Activated CD8-positive, alpha-beta memory T cell treated with anti-CD3 and anti-CD28 coated beads, Interleukin-2, amount 10 ng/mL, durations not matched to agents 7 days and 5 days (primary cell): ENCODE results near the gene AFAP1L2. TPM values are rescaled to one million over a fixed set of nuclear protein-coding genes. Genes with fewer than 3 reads are reported as not detected.
A peak's percentile ranks its signal among the peaks of the same experiment; 100 is the strongest.

ENCODE experiments used
- ATAC-seq: fragments of 150-1000 bp; cut with Tn5 transposase; one replicate; pipeline ENCODE4 v1.10.0; 2021; ENCODE audit warnings: moderate library complexity
- CTCF ChIA-PET: fragments of 350-600 bp; sonication (Branson Sonifier 250); formaldehyde crosslinking; loops from one replicate; lab custom pipeline; 2021; ENCODE audit warnings: antibody characterized with exemption; lab: Charles Lee
- DNase-seq: peaks from one replicate; pipeline ENCODE4 v3.0.0-alpha.2; 2020
- H3K27ac Mint-ChIP-seq: one replicate; pipeline ENCODE4 v1.8.0; 2021; ENCODE audit warnings: mild to moderate bottlenecking, mixed read lengths
- H3K27me3 Mint-ChIP-seq: one replicate; pipeline ENCODE4 v1.8.0; 2021; ENCODE audit warnings: mixed read lengths
- H3K36me3 Mint-ChIP-seq: one replicate; pipeline ENCODE4 v1.8.0; 2021; ENCODE audit warnings: mild to moderate bottlenecking, mixed read lengths
- H3K4me1 Mint-ChIP-seq: one replicate; pipeline ENCODE4 v1.8.0; 2021; ENCODE audit warnings: mixed read lengths
- H3K4me3 Mint-ChIP-seq: one replicate; pipeline ENCODE4 v1.8.0; 2021; ENCODE audit warnings: mild to moderate bottlenecking, moderate library complexity, mixed read lengths
- H3K9me3 Mint-ChIP-seq: one replicate; pipeline ENCODE4 v1.8.0; 2022; ENCODE audit warnings: low read depth, mixed read lengths
- total RNA-seq, 2 experiments: library from RNA; stranded (reverse); gene quantifications; one replicate each; pipeline ENCODE4 v1.2.3, GENCODE V29; 2021

The AFAP1L2 gene
- total RNA-seq, 2 experiments from 2014 or later = 4.0 to 67.4 TPM

DNA sequence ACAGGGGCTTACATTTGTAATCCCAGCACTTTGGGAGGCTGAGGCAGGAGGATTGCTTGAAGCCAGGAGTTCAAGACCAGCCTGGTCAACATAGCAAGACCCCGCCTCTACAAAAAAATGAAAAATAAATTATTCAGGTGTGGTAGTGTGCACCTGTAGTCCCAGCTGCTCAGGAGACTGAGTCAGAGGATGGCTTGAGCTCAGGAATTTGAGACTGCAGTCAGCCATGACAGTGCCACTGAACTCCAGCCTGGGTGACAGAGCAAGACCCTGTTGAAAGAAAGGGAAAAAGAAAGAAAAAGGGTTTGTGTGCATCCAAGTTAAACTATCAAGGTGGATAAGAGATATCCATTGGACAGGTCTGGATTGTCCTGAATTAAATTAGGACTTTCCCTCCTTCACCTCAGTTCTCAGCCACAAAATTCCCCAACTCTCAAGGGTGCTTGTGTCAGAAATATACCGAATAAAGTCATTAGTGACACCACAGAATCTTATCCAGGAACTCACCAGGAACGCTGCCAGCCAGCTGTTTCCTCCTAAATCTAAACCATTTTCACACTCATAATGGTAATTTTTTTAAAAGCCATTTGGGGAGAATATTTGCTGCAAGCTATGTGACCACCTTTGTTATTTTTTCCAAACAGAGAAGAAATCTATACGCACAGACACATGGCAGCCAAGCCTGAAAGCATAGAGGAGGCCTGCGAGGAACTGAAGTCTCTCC lies 12.0 kb downstream of the AFAP1L2 start:
- CTCF ChIA-PET = interaction anchor here (1.8 kb wide), 1 partner anchor 11 kb away, joined by 5 read pairs; no protein-coding TSS in a partner anchor
- Mint-ChIP-seq H3K27ac (no peak overlapping the region), H3K36me3 (peaks cover 9% of the 10 kb centered on the region), H3K4me3 (no peak overlapping the region), H3K4me1 (peaks cover 13% of the 10 kb centered on the region), H3K9me3 (peaks cover 4% of the 10 kb centered on the region), H3K27me3 (peaks cover 51% of the 10 kb centered on the region)
- DNase-seq = no peak
- no peak for ATAC-seq

DNA sequence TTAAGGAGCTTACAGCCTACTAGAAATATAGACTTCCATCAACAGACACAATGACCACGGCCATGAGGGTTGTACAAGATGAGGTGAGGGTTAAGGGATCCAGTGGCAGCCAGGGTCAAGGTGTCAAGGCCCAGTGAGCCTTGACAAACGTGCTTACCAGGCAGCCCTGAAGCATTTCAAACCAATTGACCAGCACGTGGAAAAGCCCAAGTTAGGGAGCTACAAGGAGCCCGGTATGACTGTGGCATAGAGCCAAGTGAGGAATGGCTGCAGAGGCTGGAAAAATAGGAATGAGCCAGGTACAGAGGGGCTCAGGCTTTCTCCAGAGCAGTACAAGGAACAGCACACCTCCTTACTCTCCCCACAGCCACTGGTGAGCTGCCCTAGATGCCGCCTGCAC lies 12.7 kb downstream of the AFAP1L2 start:
- ATAC-seq = no peak
- Mint-ChIP-seq H3K36me3 (peaks cover 9% of the 10 kb centered on the region), H3K27me3 (peaks cover 45% of the 10 kb centered on the region), H3K27ac (no peak overlapping the region), H3K4me3 (no peak overlapping the region), H3K4me1 (peaks cover 13% of the 10 kb centered on the region), H3K9me3 (peaks cover 4% of the 10 kb centered on the region)
- DNase-seq = no peak
- CTCF ChIA-PET = interaction anchor here (1.8 kb wide), 1 partner anchor 12 kb away, joined by 5 read pairs; no protein-coding TSS in a partner anchor

DNA sequence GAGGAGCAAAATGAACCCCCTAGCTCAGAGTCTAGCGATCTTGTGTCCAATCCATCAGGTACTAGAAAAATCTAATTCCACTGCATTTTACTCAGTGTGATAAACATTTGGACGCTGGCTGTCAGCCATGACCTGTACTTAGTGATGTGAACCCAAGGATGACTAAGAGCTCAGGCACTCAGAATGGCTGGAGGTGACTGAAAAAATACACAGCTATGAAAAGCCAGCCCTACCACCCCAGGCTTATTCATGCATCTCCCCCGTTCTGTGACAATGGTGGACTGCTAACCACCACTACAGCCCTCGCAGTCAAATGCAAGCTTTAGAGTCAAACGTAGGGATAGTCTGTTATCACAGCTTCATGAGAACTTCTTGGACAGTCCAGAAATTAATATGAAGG lies 14.9 kb downstream of the AFAP1L2 start:
- Mint-ChIP-seq H3K36me3 (peaks cover 9% of the 10 kb centered on the region), H3K27ac (no peak overlapping the region), H3K9me3 (peaks cover 4% of the 10 kb centered on the region), H3K4me3 (no peak overlapping the region), H3K4me1 (peaks cover 13% of the 10 kb centered on the region), H3K27me3 (peaks cover 30% of the 10 kb centered on the region)
- DNase-seq (no peak), ATAC-seq (no peak)
- CTCF ChIA-PET = interaction anchor here (1.4 kb wide), 1 partner anchor 85 kb away, joined by 4 read pairs; no protein-coding TSS in a partner anchor

DNA sequence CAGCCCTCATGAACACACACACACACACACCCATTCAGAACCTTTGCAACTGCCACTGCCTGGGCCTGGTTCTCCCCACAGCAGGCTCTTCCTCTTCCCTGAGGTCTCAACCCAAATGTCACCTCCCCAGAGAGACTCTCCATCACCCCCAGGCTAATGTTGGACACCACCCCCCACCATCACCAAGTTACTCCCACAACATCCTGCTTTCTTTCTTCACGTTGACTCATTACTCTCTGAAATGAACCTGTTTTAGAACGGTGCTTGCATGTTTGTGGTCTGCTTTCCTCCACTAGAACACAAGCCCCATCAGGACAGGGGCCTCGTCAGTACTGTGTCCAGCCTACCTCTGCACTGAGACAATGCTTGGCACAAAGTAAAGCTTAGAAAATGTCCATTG lies 16.0 kb downstream of the AFAP1L2 start:
- Mint-ChIP-seq H3K36me3 (peaks cover 9% of the 10 kb centered on the region), H3K9me3 (peaks cover 4% of the 10 kb centered on the region), H3K4me3 (no peak overlapping the region), H3K27ac (peak overlapping the region; percentile 21), H3K27me3 (peaks cover 22% of the 10 kb centered on the region), H3K4me1 (peaks cover 13% of the 10 kb centered on the region)
- CTCF ChIA-PET = interaction anchor here (0.7 to 0.8 kb wide), 2 partner anchors 9 to 83 kb away, joined by 3 read pairs; no protein-coding TSS in a partner anchor
- peak; percentile 71 for ATAC-seq
- peak; percentile 56 for DNase-seq

DNA sequence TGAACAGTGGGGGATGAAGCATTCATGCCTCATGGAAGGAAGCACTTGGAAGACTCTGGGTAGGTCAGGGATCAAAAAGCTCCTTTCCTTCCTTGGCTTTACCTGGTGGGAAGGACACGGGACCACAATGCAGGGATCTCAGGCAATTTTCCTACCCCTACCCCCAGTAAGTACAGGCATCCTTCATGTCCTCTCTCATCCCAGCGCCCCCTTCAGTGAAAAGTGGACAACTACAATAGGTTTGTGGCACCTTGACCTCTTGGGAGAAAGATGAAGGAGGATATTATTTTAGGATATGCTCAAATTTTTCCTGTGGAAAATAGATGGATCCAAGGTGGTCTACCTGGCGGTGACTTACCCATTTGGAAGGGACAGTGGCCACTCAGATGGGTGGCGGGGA lies 16.5 kb downstream of the AFAP1L2 start:
- ATAC-seq (no peak), DNase-seq (no peak)
- Mint-ChIP-seq H3K27me3 (peaks cover 21% of the 10 kb centered on the region), H3K27ac (no peak overlapping the region), H3K36me3 (peaks cover 9% of the 10 kb centered on the region), H3K4me1 (peaks cover 13% of the 10 kb centered on the region), H3K4me3 (no peak overlapping the region), H3K9me3 (peaks cover 4% of the 10 kb centered on the region)
- CTCF ChIA-PET = no interaction called here

DNA sequence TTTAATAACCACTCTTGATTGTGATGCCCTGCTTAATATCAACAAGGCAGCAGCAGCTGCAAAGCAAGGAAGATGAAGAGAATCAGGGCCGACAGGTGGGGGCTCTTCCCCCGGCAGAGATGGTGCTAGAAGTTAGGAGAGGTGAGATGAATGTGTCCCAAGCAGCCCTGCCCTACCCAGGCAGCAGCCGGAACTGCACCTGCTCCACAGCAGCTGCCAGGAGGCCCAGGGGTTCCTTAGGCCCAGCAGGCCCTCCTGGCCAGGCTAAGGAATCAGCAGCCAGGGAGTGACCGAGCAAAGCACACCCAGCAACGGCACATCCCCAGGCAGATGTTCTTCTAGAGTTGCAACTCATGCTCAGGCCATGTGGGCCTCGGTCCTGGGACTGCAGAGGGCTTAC lies 17.9 kb downstream of the AFAP1L2 start:
- ATAC-seq (no peak), DNase-seq (no peak)
- no peak overlapping the region for H3K27ac Mint-ChIP-seq
- H3K4me3 Mint-ChIP-seq = no peak overlapping the region
- peaks cover 25% of the 10 kb centered on the region for H3K27me3 Mint-ChIP-seq
- peaks cover 4% of the 10 kb centered on the region for H3K9me3 Mint-ChIP-seq
- peaks cover 13% of the 10 kb centered on the region for H3K4me1 Mint-ChIP-seq
- CTCF ChIA-PET = no interaction called here
- peaks cover 9% of the 10 kb centered on the region for H3K36me3 Mint-ChIP-seq

DNA sequence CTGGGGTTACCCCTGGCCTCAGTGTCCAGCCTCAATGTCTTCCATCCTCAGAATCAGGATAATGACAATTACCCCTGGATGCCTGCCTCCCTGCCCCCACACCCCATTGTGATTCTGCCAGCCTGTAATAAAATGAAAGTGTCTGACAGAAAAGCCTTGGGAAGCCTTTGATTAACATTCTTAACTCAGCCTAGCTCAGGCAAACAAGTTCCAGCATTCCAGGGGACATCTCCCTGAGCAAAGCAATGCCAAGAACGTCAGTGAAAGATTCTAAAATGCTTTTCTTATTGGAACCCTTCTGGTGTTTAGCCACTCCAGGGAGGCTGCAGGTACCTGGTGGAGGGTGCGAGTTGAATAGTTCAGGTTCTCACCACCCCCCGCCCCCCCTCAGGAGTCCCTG lies 18.7 kb downstream of the AFAP1L2 start:
- Mint-ChIP-seq H3K9me3 (peaks cover 4% of the 10 kb centered on the region), H3K36me3 (peaks cover 9% of the 10 kb centered on the region), H3K27ac (no peak overlapping the region), H3K27me3 (peaks cover 28% of the 10 kb centered on the region), H3K4me1 (peaks cover 13% of the 10 kb centered on the region), H3K4me3 (no peak overlapping the region)
- ATAC-seq (no peak), DNase-seq (no peak)
- CTCF ChIA-PET = no interaction called here

DNA sequence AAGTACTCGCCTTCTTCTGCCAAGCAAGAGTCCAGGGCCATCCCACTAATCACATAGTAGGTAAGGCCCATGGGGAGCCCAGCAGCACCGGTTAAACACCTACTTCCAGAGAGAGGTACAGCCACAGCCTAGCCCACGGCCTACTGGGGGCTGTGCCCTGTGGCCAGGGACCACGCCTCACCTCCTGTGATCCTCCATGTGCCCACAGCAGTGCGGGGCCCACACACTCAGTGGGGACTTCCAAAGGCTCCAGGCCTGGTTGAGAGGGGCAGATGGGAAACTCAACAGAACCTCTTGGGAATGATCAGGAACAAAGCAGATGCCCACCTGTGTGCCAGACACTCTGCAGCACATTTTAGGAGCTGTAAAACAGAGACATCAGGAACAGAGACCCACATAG lies 19.7 kb downstream of the AFAP1L2 start:
- peaks cover 13% of the 10 kb centered on the region for H3K4me1 Mint-ChIP-seq
- no peaks in the 10 kb centered on the region for H3K9me3 Mint-ChIP-seq
- no peak overlapping the region for H3K27ac Mint-ChIP-seq
- DNase-seq (no peak), ATAC-seq (no peak)
- H3K27me3 Mint-ChIP-seq = peaks cover 34% of the 10 kb centered on the region
- CTCF ChIA-PET = no interaction called here
- peaks cover 6% of the 10 kb centered on the region for H3K36me3 Mint-ChIP-seq
- H3K4me3 Mint-ChIP-seq = no peak overlapping the region

DNA sequence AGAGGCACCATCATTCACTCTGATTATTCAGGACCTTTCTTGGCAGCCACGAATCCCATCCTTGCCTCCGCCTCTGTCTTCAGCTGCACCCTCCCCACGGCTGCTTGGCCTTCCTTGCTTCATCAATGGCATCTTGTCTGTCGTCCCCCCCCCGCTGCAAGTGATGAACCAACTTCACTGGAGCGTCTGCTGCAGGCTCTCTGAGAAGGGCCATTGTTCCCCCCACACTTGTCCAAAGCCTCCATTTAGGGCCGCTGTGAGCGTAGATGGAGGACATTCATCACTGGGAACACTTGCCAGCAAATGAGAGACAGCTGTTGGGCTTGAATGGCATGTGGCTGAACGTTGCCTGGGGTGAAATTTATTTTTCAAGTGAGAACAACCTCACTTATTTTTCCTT lies 20.1 kb downstream of the AFAP1L2 start:
- peaks cover 35% of the 10 kb centered on the region for H3K27me3 Mint-ChIP-seq
- DNase-seq (no peak), ATAC-seq (no peak)
- no peak overlapping the region for H3K4me3 Mint-ChIP-seq
- CTCF ChIA-PET = no interaction called here
- H3K36me3 Mint-ChIP-seq = peaks cover 6% of the 10 kb centered on the region
- H3K9me3 Mint-ChIP-seq = no peaks in the 10 kb centered on the region
- H3K4me1 Mint-ChIP-seq = peaks cover 13% of the 10 kb centered on the region
- no peak overlapping the region for H3K27ac Mint-ChIP-seq

DNA sequence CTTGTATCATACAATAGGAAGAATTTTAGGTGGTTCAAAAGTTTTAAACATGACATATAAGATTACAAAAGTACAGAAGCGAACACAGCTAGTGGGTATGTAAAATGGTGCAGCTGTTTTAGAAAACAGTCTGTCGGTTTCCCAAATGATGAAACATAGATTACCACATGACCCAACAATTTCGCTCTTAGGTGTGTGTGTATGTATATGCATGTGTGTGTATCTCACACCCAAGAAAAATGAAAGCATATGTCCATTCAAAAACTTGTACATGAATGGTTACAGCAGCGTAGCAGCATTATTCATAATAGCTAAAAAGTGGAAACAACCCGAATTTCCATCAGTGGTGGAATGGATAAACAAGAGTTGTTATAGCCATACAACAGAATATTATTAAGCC lies 23.5 kb downstream of the AFAP1L2 start:
- DNase-seq (no peak), ATAC-seq (no peak)
- H3K9me3 Mint-ChIP-seq = no peaks in the 10 kb centered on the region
- H3K27me3 Mint-ChIP-seq = peaks cover 46% of the 10 kb centered on the region
- H3K36me3 Mint-ChIP-seq = no peaks in the 10 kb centered on the region
- H3K4me1 Mint-ChIP-seq = no peaks in the 10 kb centered on the region
- no peak overlapping the region for H3K4me3 Mint-ChIP-seq
- CTCF ChIA-PET = no interaction called here
- no peak overlapping the region for H3K27ac Mint-ChIP-seq

DNA sequence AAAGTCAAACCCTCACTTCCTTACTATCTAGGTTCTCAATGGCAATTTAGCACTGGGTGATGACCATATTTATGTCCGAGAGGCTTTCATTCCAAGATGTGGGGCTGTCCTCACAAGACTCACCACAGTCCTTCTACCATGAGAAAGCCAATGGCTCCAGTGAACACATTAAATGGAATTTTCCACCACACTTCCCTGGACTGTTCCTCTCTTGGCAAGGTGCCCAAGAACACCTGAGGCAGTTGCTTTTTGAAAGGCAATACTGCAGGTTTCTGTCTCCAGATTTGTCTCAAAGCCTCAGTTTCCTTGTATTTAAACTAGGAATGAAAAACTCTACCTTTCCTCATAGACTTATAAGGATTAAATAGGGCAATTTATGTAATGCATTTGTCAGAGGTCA lies 24.2 kb downstream of the AFAP1L2 start:
- Mint-ChIP-seq H3K36me3 (no peaks in the 10 kb centered on the region), H3K9me3 (no peaks in the 10 kb centered on the region), H3K4me3 (no peak overlapping the region), H3K27me3 (peaks cover 47% of the 10 kb centered on the region), H3K27ac (no peak overlapping the region), H3K4me1 (no peaks in the 10 kb centered on the region)
- no peak for DNase-seq
- CTCF ChIA-PET = no interaction called here
- no peak for ATAC-seq

DNA sequence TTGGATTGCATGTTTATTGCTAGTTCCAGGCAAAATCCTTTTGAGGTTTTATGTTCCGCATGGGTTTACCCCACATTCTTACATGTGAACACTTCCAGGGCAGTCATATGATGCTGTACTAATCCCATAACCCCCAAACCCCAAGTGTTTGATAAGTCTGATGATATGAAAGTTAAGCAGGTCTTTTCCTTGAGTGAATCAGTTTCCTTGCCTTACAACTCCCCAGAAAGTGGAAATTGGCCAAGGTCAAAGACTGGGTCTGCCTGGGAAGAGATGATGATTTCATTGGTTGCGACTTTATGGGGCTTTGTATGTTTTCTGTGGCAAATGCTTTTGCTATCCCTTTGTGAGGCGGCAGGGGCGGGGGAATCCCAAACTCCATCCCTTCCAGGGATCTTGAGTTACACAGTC lies 24.7 kb downstream of the AFAP1L2 start:
- Mint-ChIP-seq H3K27ac (no peak overlapping the region), H3K27me3 (peaks cover 47% of the 10 kb centered on the region), H3K4me1 (no peaks in the 10 kb centered on the region), H3K36me3 (no peaks in the 10 kb centered on the region), H3K4me3 (no peak overlapping the region), H3K9me3 (no peaks in the 10 kb centered on the region)
- ATAC-seq (no peak), DNase-seq (no peak)
- CTCF ChIA-PET = no interaction called here

DNA sequence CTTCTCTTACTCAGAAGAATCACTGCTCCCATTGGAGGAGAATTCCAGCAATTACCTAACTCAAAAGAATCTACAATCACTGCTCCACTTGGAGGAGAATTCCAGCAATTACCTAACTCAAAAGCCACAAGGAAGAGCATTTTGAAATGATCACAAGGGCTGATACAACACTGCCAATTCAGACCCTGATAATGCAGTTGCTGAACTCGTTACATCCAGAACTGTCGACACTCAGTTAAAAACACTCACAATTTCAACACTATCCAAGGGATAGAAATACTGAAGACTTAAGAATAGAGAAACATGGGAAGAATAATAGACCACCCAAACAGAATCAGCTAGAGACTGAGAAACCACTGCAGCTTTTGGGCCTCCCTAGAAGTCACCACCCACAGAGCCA lies 27.8 kb downstream of the AFAP1L2 start:
- no peak for ATAC-seq
- Mint-ChIP-seq H3K27ac (no peak overlapping the region), H3K27me3 (peaks cover 38% of the 10 kb centered on the region), H3K9me3 (no peaks in the 10 kb centered on the region), H3K36me3 (no peaks in the 10 kb centered on the region), H3K4me1 (no peaks in the 10 kb centered on the region), H3K4me3 (no peak overlapping the region)
- CTCF ChIA-PET = no interaction called here
- no peak for DNase-seq

DNA sequence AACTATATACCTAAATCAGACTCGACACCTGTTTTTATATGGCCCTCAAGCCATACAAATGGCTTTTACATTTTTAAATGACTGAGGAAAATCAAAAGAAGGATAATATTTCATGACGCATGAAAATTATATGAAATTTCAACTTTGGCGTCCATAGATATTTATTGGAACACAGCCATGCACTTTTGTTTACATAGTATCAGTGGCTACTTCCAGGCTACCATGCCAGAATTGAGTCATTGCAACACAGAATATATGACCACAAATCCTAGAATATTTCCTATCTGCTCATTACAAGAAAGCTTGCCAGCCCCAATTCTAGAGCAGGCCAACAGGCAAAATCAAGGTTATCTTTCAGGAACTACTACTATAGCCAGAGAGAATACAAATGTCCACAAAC lies 29.3 kb downstream of the AFAP1L2 start:
- CTCF ChIA-PET = no interaction called here
- no peaks in the 10 kb centered on the region for H3K36me3 Mint-ChIP-seq
- H3K9me3 Mint-ChIP-seq = no peaks in the 10 kb centered on the region
- peaks cover 2% of the 10 kb centered on the region for H3K4me1 Mint-ChIP-seq
- ATAC-seq = no peak
- H3K4me3 Mint-ChIP-seq = no peak overlapping the region
- H3K27me3 Mint-ChIP-seq = peaks cover 27% of the 10 kb centered on the region
- no peak overlapping the region for H3K27ac Mint-ChIP-seq
- DNase-seq = no peak
